Fibroblast of mammary gland (primary cell): ENCODE results near the gene MRPL24.
"Not testable (repeated sequence)": the region's sequence is repeated elsewhere in the genome, so short reads cannot be mapped to it uniquely, and the experiment has no call there.

Source experiments
- DNase-seq: peaks from one replicate; pipeline ENCODE4 v3.0.0-alpha.2; 2010; ENCODE audit warnings: low read depth
- H3K4me3 ChIP-seq: 2 replicates; pipeline ENCODE4 v1.5.1; 2011; ENCODE audit warnings: low read depth, mild to moderate bottlenecking, low read length, moderate library complexity; ENCODE audit not compliant: control insufficient read depth
- TF ChIP-seq, protein P1 (sequence below): conservative IDR thresholded peaks from 2 replicates; pipeline ENCODE4 v1.5.1; 2011; ENCODE audit warnings: low read depth, low read length, inconsistent platforms; ENCODE audit not compliant: control insufficient read depth, insufficient read depth

Gene MRPL24

DNA sequence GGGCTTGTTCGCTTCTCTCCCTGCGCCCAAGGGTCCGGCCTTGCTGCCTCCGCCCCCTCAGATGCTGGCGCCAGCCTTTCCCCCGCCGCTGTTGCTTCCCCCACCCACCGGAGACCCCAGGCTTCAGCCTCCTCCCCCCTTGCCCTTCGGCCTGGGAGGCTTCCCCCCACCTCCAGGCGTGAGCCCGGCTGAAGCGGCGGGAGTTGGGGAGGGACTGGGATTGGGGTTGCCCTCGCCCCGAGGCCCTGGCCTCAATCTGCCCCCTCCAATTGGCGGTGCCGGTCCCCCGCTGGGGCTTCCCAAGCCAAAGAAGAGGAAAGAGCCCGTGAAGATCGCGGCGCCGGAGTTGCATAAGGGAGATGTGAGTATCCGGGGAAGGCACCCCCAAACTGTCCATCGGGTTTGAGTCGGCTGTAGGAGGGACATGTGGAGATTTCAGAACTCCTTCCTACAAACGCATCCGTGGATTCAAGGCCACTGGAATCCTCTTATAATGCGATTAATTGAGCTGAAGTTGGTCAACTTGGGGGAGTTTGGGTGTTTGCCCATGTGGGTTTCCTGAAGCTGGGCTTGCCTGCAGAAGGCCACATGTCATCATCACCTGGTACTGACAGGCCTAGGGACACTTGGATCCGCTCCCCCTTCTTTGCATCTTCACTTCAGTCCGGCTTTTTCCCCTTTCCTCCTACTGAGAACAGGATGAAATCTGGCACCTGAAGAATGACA is 27.2 kb upstream of the MRPL24 start:
- TF ChIP-seq, protein P1, sequence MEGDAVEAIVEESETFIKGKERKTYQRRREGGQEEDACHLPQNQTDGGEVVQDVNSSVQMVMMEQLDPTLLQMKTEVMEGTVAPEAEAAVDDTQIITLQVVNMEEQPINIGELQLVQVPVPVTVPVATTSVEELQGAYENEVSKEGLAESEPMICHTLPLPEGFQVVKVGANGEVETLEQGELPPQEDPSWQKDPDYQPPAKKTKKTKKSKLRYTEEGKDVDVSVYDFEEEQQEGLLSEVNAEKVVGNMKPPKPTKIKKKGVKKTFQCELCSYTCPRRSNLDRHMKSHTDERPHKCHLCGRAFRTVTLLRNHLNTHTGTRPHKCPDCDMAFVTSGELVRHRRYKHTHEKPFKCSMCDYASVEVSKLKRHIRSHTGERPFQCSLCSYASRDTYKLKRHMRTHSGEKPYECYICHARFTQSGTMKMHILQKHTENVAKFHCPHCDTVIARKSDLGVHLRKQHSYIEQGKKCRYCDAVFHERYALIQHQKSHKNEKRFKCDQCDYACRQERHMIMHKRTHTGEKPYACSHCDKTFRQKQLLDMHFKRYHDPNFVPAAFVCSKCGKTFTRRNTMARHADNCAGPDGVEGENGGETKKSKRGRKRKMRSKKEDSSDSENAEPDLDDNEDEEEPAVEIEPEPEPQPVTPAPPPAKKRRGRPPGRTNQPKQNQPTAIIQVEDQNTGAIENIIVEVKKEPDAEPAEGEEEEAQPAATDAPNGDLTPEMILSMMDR: no peak
- no peak for DNase-seq
- H3K4me3 ChIP-seq: peak overlapping the region; percentile 91

DNA sequence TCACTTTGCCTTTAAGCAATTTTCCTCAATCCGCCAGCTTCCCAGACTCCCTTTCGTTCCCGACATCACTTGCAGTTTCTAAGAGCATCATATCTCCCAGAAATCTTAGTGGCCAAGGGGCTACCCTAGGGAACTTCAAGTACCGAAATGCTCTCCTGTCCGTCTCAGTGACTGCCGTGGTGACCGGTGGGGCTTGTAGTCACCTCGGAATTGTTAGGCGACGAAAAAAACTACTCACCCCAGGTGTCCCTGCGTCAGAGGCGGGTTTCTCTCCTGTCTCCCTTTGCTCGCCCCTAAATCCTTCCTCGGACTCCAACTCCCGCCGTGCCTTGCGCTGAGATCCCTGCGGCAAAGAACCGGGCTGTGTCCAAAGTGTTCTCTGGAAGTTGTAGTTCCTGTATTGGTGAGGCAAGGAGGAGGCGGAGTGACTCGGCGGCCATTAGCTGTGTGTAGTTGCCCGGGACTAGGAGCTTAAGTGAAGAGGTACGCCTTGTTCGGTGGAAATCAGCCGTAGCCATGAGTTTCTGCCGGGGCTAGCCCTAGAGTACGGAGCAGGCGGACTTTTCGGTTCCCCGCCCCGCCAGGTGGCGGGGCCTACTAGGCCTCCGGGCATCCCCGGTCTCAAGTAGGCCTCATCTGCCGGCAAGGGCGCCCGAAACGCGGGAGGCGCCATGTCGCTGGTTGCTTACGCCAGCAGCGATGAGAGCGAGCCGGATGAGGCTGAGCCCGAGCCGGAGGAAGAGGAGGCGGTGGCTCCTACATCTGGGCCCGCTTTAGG is 26.4 kb upstream of the MRPL24 start, which contains the start of gene PRCC:
Gene PRCC (plus strand): TSS at position 435 of the 778 bp plus-strand sequence. CDS start 237 bp downstream, at position 672.
- peak within 1 kb of the TSS; percentile 91 for H3K4me3 ChIP-seq
- TF ChIP-seq, protein P1: no peak
- DNase-seq: peak; percentile 100

DNA sequence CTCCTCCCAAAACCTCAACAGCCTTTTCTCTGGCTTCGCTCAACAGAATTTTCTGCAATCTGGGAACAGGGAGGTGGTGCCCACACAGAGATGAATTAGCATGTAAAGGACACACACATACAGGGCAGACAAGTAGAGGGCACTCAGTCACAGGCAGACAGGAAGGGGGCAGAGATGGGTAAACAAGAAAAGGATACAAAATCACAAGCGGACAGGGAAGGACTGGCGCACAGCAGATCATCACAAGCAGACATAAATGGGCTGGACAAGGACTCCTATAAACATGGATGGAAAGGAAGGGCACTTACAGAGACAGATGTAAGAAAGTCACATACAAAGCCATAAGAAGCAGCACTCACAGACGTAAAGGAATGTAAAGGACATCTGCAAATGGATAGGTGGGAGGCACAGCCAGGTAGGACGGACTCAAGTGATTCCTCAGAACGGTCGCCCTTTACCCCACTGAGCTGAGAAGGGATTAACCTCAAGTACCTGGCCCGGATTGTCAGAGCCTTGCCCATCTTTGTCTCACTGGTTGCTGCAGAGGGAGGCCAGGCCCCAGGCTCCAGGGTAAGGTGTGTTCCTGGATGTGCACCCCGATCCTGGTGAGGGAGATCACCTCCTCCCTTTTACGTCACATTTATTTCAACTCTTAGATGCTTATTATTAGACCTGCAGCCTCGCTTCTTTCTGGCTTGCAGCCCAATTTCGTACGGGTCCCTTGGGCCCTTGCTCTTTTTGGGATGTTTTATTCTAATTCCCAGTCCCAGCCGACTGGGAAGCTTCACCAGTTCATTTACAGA is 25.6 kb upstream of the MRPL24 start:
- DNase-seq: no peak
- TF ChIP-seq, protein P1: no peak
- H3K4me3 ChIP-seq: peak overlapping the region; percentile 91

DNA sequence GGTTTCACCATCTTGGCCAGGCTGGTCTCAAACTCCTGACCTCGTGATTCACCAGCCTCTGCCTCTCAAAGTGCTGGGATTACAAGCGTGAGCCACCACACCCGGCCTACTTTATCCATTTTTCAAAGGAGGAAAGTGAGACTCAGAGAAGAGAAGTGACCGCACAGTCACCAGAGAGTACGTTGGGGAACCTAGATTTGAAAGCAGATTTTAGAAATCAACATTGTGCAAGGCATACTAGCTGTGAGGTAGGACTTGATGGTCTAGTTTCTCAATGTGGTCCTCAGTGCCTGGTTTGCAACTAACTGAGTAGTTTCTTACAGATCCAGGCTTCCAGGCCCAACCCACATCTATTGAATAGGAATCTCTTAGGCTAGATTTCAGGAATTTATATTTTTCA is 24.8 kb upstream of the MRPL24 start:
- DNase-seq: no peak
- no peak overlapping the region for H3K4me3 ChIP-seq
- TF ChIP-seq, protein P1: no peak

DNA sequence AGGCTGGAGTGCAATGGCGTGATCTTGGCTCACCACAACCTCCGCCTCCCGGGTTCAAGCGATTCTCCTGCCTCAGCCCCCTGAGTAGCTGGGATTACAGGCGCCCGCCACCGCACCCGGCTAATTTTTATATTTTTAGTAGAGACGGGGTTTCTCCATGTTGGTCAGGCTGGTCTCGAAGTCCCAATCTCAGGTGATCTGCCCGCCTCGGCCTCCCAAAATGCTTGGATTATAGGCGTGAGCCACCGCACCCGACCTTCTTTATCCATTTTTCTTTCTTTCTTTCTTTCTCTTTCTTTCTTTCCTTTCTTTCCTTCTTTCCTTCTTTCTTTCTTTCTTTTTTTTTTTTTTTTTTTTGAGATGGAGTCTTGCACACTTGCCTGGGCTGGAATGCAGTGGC is 24.2 kb upstream of the MRPL24 start:
- not testable (repeated sequence) for H3K4me3 ChIP-seq, DNase-seq

DNA sequence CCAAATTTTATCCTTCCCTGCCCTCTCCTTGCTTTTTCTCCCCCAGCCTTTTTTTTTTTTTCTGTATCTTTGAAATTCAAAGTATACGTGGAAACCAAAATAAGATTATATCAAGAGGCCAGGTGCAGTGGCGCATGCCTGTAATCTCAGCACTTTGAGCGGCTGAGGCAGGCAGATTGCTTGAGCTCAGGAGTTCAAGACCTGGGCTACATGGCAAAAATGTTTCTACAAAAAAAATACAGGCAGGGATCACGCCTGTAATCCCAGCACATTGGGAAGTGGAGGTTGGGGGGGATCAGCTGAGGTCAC is 19.9 kb upstream of the MRPL24 start:
- H3K4me3 ChIP-seq: no peak overlapping the region
- TF ChIP-seq, protein P1: no peak
- DNase-seq: no peak
